GM21825 (cell line): ENCODE data around the gene ZNF772.
A peak's percentile ranks its signal among the peaks of the same experiment; 100 is the strongest.
"Not testable (repeated sequence)": the region's sequence is repeated elsewhere in the genome, so short reads cannot be mapped to it uniquely, and the experiment has no call there.

Experiments used
- ATAC-seq: cut with Tn5 transposase; IDR thresholded peaks from one replicate; pipeline ENCODE4 v1.9.1; 2021; ENCODE audit warnings: mild to moderate bottlenecking, moderate library complexity; ENCODE audit not compliant: unreplicated experiment

ZNF772 gene

GRCh38 chr19:57477191-57478008, at the start of gene ZNF772:
Gene ZNF772 (minus strand): TSS chr19:57477566. CDS start chr19:57477309, 257 bp downstream.
- peak; percentile 95 for ATAC-seq

- not testable (repeated sequence) for ATAC-seq
Measured at GRCh38 chr19:57518021-57518420, 40.7 kb upstream of the ZNF772 start.

GRCh38 chr19:57515255-57515654, 37.9 kb upstream of the ZNF772 start:
- ATAC-seq, result no peak

- ATAC-seq, result no peak
Measured at GRCh38 chr19:57512845-57513244, 35.5 kb upstream of the ZNF772 start.

- ATAC-seq, result no peak
Measured at GRCh38 chr19:57511484-57511883, 34.1 kb upstream of the ZNF772 start.

- ATAC-seq, result no peak
Measured at GRCh38 chr19:57506163-57506562, 28.8 kb upstream of the ZNF772 start.

GRCh38 chr19:57500400-57500799, 23.0 kb upstream of the ZNF772 start:
- ATAC-seq, result not testable (repeated sequence)

- peak; percentile 98 for ATAC-seq
Measured at GRCh38 chr19:57499680-57500395, 22.5 kb upstream of the ZNF772 start, which contains the start of gene ZNF773. Gene ZNF773 (plus strand): TSS chr19:57499938. CDS start chr19:57500081, 143 bp downstream.

- not testable (repeated sequence) for ATAC-seq
Measured at GRCh38 chr19:57499332-57499679, 21.9 kb upstream of the ZNF772 start.

GRCh38 chr19:57488299-57488644, 10.9 kb upstream of the ZNF772 start:
- not testable (repeated sequence) for ATAC-seq

GRCh38 chr19:57487477-57488298, 10.3 kb upstream of the ZNF772 start, which contains the start of gene ZNF419:
Gene ZNF419 (plus strand): TSS chr19:57487750. CDS start chr19:57487951, 201 bp downstream.
- ATAC-seq, result peak; percentile 86

GRCh38 chr19:57473646-57474045, 3.7 kb downstream of the ZNF772 start:
- ATAC-seq, result no peak

GRCh38 chr19:57466489-57466888, 10.9 kb downstream of the ZNF772 start:
- no peak for ATAC-seq

GRCh38 chr19:57465680-57466381, 11.5 kb downstream of the ZNF772 start:
- ATAC-seq, result no peak

GRCh38 chr19:57452307-57452706, 25.1 kb downstream of the ZNF772 start:
- no peak for ATAC-seq

GRCh38 chr19:57443121-57443696, 34.2 kb downstream of the ZNF772 start:
- no peak for ATAC-seq

- ATAC-seq, result no peak
Measured at GRCh38 chr19:57441979-57442752, 35.2 kb downstream of the ZNF772 start.

GRCh38 chr19:57438925-57439324, 38.4 kb downstream of the ZNF772 start:
- ATAC-seq, result no peak

- no peak for ATAC-seq
Measured at GRCh38 chr19:57437931-57438330, 39.4 kb downstream of the ZNF772 start.
